Measurements from ENCODE around the gene ST6GALNAC5.

DNA sequence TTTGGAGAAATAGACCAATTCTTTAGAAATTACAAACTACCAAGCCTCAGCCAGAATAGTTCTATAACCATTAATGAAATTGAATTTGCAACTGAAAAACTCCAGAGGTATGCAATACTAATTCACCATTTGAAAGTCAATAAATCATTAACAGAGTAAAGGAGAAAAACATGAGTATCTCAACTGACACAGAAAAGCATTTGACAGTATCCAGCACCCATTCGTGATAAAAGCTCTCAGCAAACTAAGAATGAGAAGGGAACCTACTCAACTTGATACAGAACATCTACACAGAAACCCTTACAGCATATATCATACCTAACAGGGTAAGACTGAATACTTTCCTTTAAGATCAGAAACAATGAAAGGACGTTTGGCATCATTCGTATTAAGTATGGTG is 54.3 kb downstream of the ST6GALNAC5 start:
- no peak for TF ChIP-seq CTCF (IDR thresholded peaks at IDR 0.05; ENCODE audit: low read depth, low read length)
- TF ChIP-seq MAX (IDR thresholded peaks at IDR 0.05; ENCODE audit: low read depth, low read length): no peak
- TF ChIP-seq POLR2A (IDR thresholded peaks at IDR 0.05; ENCODE audit: extremely low read depth, insufficient read length): no peak
- TF ChIP-seq MYC (IDR thresholded peaks at IDR 0.05; ENCODE audit: low read depth, low read length): no peak
